ENCODE results near the gene ZNF605.

DNA sequence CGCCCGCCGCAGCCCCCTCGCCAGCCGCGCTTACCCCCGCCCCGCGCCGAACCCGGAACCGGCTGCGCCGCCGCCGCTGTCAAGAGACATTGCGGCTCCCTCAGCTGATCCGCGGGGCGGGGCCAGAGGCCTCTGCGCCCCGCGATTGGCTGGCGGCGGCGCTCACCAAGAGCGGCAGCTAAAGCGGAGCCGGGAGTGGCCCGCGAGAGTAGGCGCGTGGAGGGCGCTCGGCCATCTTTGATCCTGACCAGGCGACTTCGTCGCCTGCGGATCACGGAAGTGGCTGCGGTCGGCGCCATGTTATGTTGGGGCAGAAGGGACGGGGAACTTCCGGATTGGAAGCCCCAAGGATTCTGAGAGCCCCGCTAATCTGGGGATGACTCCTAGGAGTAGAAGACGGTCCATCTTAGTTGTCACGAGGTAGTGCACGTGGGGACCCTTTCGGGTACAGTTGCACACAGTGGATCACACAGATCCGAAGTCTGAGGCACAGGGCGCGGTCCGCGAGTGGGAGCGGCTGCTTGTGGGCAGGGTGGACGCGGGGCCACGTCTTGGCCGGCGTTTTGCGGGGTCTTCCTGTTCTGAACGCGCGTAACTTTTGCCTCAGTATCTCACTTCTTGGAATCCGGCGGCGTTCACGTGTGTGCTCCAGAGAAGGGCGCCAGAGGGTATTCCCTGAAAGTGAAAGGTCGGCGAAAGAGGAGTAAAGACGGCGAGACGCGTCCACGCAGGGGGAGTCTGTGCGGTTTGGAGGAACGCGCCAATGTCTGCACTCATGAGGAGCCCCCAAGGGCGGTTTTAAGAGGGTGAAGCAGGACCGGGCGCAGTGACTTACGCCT is 68.4 kb downstream of the ZNF605 start, which contains the start of gene CHFR:
- TF ChIP-seq, protein P1, sequence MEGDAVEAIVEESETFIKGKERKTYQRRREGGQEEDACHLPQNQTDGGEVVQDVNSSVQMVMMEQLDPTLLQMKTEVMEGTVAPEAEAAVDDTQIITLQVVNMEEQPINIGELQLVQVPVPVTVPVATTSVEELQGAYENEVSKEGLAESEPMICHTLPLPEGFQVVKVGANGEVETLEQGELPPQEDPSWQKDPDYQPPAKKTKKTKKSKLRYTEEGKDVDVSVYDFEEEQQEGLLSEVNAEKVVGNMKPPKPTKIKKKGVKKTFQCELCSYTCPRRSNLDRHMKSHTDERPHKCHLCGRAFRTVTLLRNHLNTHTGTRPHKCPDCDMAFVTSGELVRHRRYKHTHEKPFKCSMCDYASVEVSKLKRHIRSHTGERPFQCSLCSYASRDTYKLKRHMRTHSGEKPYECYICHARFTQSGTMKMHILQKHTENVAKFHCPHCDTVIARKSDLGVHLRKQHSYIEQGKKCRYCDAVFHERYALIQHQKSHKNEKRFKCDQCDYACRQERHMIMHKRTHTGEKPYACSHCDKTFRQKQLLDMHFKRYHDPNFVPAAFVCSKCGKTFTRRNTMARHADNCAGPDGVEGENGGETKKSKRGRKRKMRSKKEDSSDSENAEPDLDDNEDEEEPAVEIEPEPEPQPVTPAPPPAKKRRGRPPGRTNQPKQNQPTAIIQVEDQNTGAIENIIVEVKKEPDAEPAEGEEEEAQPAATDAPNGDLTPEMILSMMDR (IDR thresholded peaks at IDR 0.05; ENCODE audit: low read length): no peak
- no peak for TF ChIP-seq EZH2 (optimal IDR thresholded peaks at IDR 0.05; ENCODE audit: low read depth, low read length)

All from MM.1S (cell line).